Panc1 (cell line): ENCODE data around the gene SND1. TPM values are rescaled to one million over a fixed set of nuclear protein-coding genes. Genes with fewer than 3 reads are reported as not detected.

Source experiments
- ATAC-seq: fragments of 200-7000 bp; cut with Tn5 transposase; 2 replicates; pipeline ENCODE4 v1.9.1; 2020; ENCODE audit warnings: mild to moderate bottlenecking, moderate library complexity
- BruUV-seq: library from RNA; stranded (reverse); fragments of 400-500 nt; replicated peaks from 2 replicates; lab custom pipeline; 2021; lab: Mats Ljungman, UMichigan
- CTCF ChIA-PET: fragments of 300-600 bp; sonication (Branson Sonifier 250); formaldehyde crosslinking; loops from one replicate; lab custom pipeline; 2022; ENCODE audit warnings: antibody characterized with exemption; lab: Charles Lee
- POLR2A ChIA-PET: fragments of 300-600 bp; sonication (Branson Sonifier 250); formaldehyde crosslinking; loops from one replicate; lab custom pipeline; 2022; ENCODE audit warnings: antibody characterized with exemption; lab: Charles Lee
- DNase-seq: peaks from one replicate; pipeline ENCODE4 v3.0.0-alpha.2; 2010; ENCODE audit warnings: low read depth, low spot score
- H3K27ac ChIP-seq: 2 replicates; pipeline ENCODE4 v1.5.1; 2011; ENCODE audit warnings: mild to moderate bottlenecking, low read length, inconsistent platforms
- H3K27me3 ChIP-seq: fragments of 200-500 bp; sonication (Bioruptor generic); 2 replicates; pipeline ENCODE4 v1.6.0; 2014; ENCODE audit warnings: low read length, inconsistent platforms; ENCODE audit not compliant: control insufficient read depth, insufficient read depth
- H3K36me3 ChIP-seq: fragments of 200-500 bp; sonication (Bioruptor generic); 2 replicates; pipeline ENCODE4 v1.5.1; 2014; ENCODE audit warnings: inconsistent platforms, mild to moderate bottlenecking, low read length, moderate library complexity; ENCODE audit not compliant: control insufficient read depth, insufficient read depth
- H3K4me1 ChIP-seq: 2 replicates; pipeline ENCODE4 v1.5.1; 2011; ENCODE audit warnings: inconsistent platforms, mild to moderate bottlenecking, low read length, moderate library complexity; ENCODE audit not compliant: control insufficient read depth, insufficient read depth
- H3K4me3 ChIP-seq, 2 experiments: 2 replicates each; pipeline ENCODE4 v1.5.1; 2011 to 2012; ENCODE audit warnings: low read depth in 2 of 2, low read length in 2 of 2, mild to moderate bottlenecking in 2 of 2, inconsistent platforms in 1 of 2, moderate library complexity in 1 of 2
- H3K9me3 ChIP-seq: fragments of 200-500 bp; sonication (Bioruptor generic); 2 replicates; pipeline ENCODE4 v1.5.1; 2014; ENCODE audit warnings: low read depth, mild to moderate bottlenecking, inconsistent platforms, low read length, moderate library complexity; ENCODE audit not compliant: control insufficient read depth, insufficient read depth
- CTCF ChIP-seq: fragments of 450-650 bp; IDR thresholded peaks from 2 replicates; pipeline ENCODE4 v1.5.1; 2017; ENCODE audit warnings: mild to moderate bottlenecking
- POLR2AphosphoS5 ChIP-seq: IDR thresholded peaks from 2 replicates; pipeline ENCODE4 v1.6.1; 2012; ENCODE audit warnings: mild to moderate bottlenecking, low read depth, low read length, moderate library complexity
- REST ChIP-seq, 2 experiments: IDR thresholded peaks; 2 replicates each; pipeline ENCODE4 v1.6.1; 2011 to 2012; ENCODE audit warnings: low read depth in 2 of 2, control low read depth in 1 of 2, low read length in 1 of 2, mild to moderate bottlenecking in 1 of 2, moderate library complexity in 1 of 2; ENCODE audit not compliant: insufficient read depth in 1 of 2
- SIN3A ChIP-seq: IDR thresholded peaks from 2 replicates; pipeline ENCODE4 v1.6.1; 2012; ENCODE audit warnings: low read depth, mild to moderate bottlenecking, low read length, moderate library complexity, borderline replicate concordance; ENCODE audit not compliant: insufficient read depth
- TCF7L2 ChIP-seq: IDR thresholded peaks from 2 replicates; pipeline ENCODE4 v1.6.1; 2011; ENCODE audit warnings: mild to moderate bottlenecking, low read depth, low read length, inconsistent platforms
- in situ Hi-C: cut with HindIII; loops from 2 replicates; pipeline ENCODE4 v1.10.0; 2016; ENCODE audit warnings: low sequenced_read_pairs, low pct_unique_long_range_greater_than_20kb
- intact Hi-C: fragments of 100-400 bp; cut with micrococcal nuclease; formaldehyde crosslinking; loops from one replicate; pipeline ENCODE4 v1.10.0; 2022; ENCODE audit not compliant: unreplicated experiment
- total RNA-seq: library from RNA; stranded (reverse); gene quantifications from one replicate; pipeline ENCODE4 v1.2.1, GENCODE V29; 2021; ENCODE audit not compliant: unreplicated experiment

The SND1 gene
- total RNA-seq, 1 experiment from 2014 or later = 176 TPM

GRCh38 chr7:127759945-127760421 lies 108.0 kb downstream of the SND1 start:
- ChIA-PET POLR2A (no interaction called here), CTCF (no interaction called here)
- H3K9me3 ChIP-seq = no peaks in the 10 kb centered on the region
- no peaks in the 10 kb centered on the region for H3K4me1 ChIP-seq
- H3K27ac ChIP-seq = no peak overlapping the region
- TF ChIP-seq SIN3A (no peak), POLR2AphosphoS5 (no peak), TCF7L2 (no peak), CTCF (no peak), REST (IDR thresholded peaks at IDR 0.05; ENCODE audit: insufficient read depth in 1 of 2, low read depth in 2 of 2, low read length in 1 of 2) (no peak)
- ATAC-seq (no peak), DNase-seq (no peak)
- intact Hi-C loops = no loop called here
- H3K36me3 ChIP-seq = no peaks in the 10 kb centered on the region
- H3K4me3 ChIP-seq = no peak overlapping the region
- in situ Hi-C loops = no loop called here
- BruUV-seq = no TSS peak
- H3K27me3 ChIP-seq = no peaks in the 10 kb centered on the region

DNA sequence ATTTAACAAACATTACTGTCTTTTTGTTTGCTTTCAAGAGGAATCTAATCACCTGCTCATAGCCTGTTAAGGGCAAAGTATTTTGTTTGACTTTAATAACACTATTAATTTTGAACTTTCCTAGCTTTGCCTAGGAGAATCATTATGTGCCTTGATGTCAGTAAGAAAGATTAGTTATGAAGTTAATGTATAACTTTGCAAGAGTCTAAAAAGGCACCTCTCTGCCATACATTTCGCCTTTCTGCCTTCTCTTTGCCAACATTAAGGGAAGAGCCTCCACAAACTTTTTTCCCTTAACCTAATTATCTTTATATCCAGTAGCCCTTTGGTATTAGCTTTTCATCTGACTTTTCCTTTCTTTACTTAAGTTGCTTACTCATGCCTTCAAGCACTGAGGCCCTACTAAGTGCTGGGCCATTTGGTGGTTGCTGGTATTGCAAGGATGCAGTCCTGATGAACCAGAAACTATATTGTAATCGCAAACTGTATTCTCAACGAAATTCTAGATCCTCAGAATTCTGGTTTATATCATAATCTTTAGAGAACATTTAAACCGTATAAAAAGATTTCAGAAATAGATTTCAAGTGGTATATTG lies 108.5 kb downstream of the SND1 start:
- in situ Hi-C loops (no loop called here), intact Hi-C loops (no loop called here)
- CTCF ChIA-PET = no interaction called here
- Histone ChIP-seq H3K27me3 (no peaks in the 10 kb centered on the region), H3K4me3 (no peak overlapping the region), H3K36me3 (no peaks in the 10 kb centered on the region), H3K9me3 (no peaks in the 10 kb centered on the region), H3K4me1 (no peaks in the 10 kb centered on the region), H3K27ac (no peak overlapping the region)
- TF ChIP-seq POLR2AphosphoS5 = no peak
- no peak for TF ChIP-seq TCF7L2
- no peak for TF ChIP-seq REST (IDR thresholded peaks at IDR 0.05; ENCODE audit: insufficient read depth in 1 of 2, low read depth in 2 of 2, low read length in 1 of 2)
- no peak for TF ChIP-seq CTCF
- no peak for TF ChIP-seq SIN3A
- no TSS peak for BruUV-seq
- no peak for DNase-seq
- POLR2A ChIA-PET = no interaction called here
- no peak for ATAC-seq
